K562 (cell line): ENCODE results near the gene GPRASP3. TPM values are rescaled to one million over a fixed set of nuclear protein-coding genes. Genes with fewer than 3 reads are reported as not detected.
A peak's percentile ranks its signal among the peaks of the same experiment; 100 is the strongest.

Experiments used
- ATF6 ChIP-seq: sonication (generic); formaldehyde crosslinking; IDR thresholded peaks from 2 replicates; pipeline ENCODE4 v1.4.0; 2020; ENCODE audit warnings: mild to moderate bottlenecking, missing genetic modification reagents
- CUX1 ChIP-seq: fragments of 200-800 bp; sonication (Bioruptor generic); IDR thresholded peaks from 2 replicates; pipeline ENCODE4 v1.6.1; 2016; ENCODE audit warnings: missing genetic modification characterization, missing compliant biosample characterization
- DMBX1 ChIP-seq: fragments of 250-450 bp; sonication (Bioruptor Pico); IDR thresholded peaks from 2 replicates; pipeline ENCODE4 v1.8.0; 2022; ENCODE audit warnings: inconsistent platforms, mild to moderate bottlenecking, moderate library complexity, borderline replicate concordance
- GABPA ChIP-seq: fragments of 200-800 bp; sonication (Bioruptor generic); conservative IDR thresholded peaks from 2 replicates; pipeline ENCODE4 v1.6.1; 2016; ENCODE audit warnings: low read depth, missing genetic modification characterization, missing compliant biosample characterization
- ILK ChIP-seq: fragments of 450-650 bp; IDR thresholded peaks from 2 replicates; pipeline ENCODE4 v1.6.1; 2016; ENCODE audit warnings: missing genetic modification characterization, low read depth, mild to moderate bottlenecking, missing compliant biosample characterization, moderate library complexity, borderline replicate concordance
- KLF10 ChIP-seq: fragments of 250-450 bp; sonication (Bioruptor Pico); IDR thresholded peaks from 2 replicates; pipeline ENCODE4 v1.6.1; 2021; ENCODE audit warnings: matching md5 sums
- NEUROD1 ChIP-seq: fragments of 150-350 bp; IDR thresholded peaks from 2 replicates; pipeline ENCODE4 v1.6.1; 2014; ENCODE audit warnings: borderline replicate concordance, low read length, low read depth; ENCODE audit not compliant: partially characterized antibody
- POLR2AphosphoS2 ChIP-seq: IDR thresholded peaks from 2 replicates; pipeline ENCODE4 v1.6.1; 2012; ENCODE audit warnings: low read length, improper control_type of control experiment
- RAD21 ChIP-seq, 2 experiments: fragments of 250-450 bp in 1 of 2; fragments of 450-650 bp in 1 of 2; sonication (Bioruptor Pico) in 1 of 2; formaldehyde crosslinking in 1 of 2; IDR thresholded peaks in 1 of 2; conservative IDR thresholded peaks in 1 of 2; 2 replicates each; pipeline versions ENCODE4 v1.4.0 to v1.8.0; 2020 to 2022; ENCODE audit warnings: mild to moderate bottlenecking in 2 of 2, moderate library complexity in 1 of 2
- RAD51 ChIP-seq: fragments of 450-650 bp; IDR thresholded peaks from 2 replicates; pipeline ENCODE4 v1.7.1; 2016; ENCODE audit warnings: low read depth, mild to moderate bottlenecking, borderline replicate concordance
- RBM39 ChIP-seq: fragments of 200-400 bp; formaldehyde crosslinking; optimal IDR thresholded peaks from 2 replicates; pipeline ENCODE3; 2018; ENCODE audit warnings: low read depth, low read length
- SIN3B ChIP-seq: fragments of 450-650 bp; IDR thresholded peaks from 2 replicates; pipeline ENCODE4 v1.6.1; 2017; ENCODE audit warnings: low read depth, mild to moderate bottlenecking, moderate library complexity
- SNAPC5 ChIP-seq: fragments of 250-450 bp; sonication (Bioruptor Pico); IDR thresholded peaks from 2 replicates; pipeline ENCODE4 v1.8.0; 2021; ENCODE audit warnings: moderate library complexity, mild to moderate bottlenecking, inconsistent platforms
- TFAM ChIP-seq: fragments of 250-450 bp; sonication (Bioruptor Pico); conservative IDR thresholded peaks from 2 replicates; pipeline ENCODE4 v1.5.0; 2021; ENCODE audit warnings: mild to moderate bottlenecking, moderate library complexity
- TFAP4 ChIP-seq: sonication (generic); formaldehyde crosslinking; IDR thresholded peaks from 2 replicates; pipeline ENCODE4 v1.8.0; 2022; ENCODE audit warnings: missing genetic modification reagents, mild to moderate bottlenecking, moderate library complexity, borderline replicate concordance
- ZFP91 ChIP-seq: sonication (generic); formaldehyde crosslinking; IDR thresholded peaks from 2 replicates; pipeline ENCODE4 v1.8.0; 2022; ENCODE audit warnings: mild to moderate bottlenecking, missing genetic modification reagents
- ZNF589 ChIP-seq: fragments of 200-800 bp; sonication (Bioruptor generic); IDR thresholded peaks from 2 replicates; pipeline ENCODE4 v1.6.1; 2016; ENCODE audit warnings: low read depth, missing genetic modification characterization, missing compliant biosample characterization
- polyA plus RNA-seq, 8 experiments: library from polyadenylated mRNA; depleted of rRNA in 4 of 8; stranded (reverse) in 5 of 8; unstranded in 3 of 8; fragments of >200 nt; fragmentation: Nextera tagmentation in 2 of 8; fragmentation: Illumina TruSeq in 1 of 8; extraction: Ambion mirVana in 2 of 8; extraction: Trizol in 1 of 8; gene quantifications; 2 replicates each; pipeline versions ENCODE4 v1.2.1 to v1.2.3, GENCODE V29; 2011 to 2014; ENCODE audit warnings: inconsistent platforms in 1 of 8, missing spikeins in 1 of 8
- total RNA-seq, 7 experiments: library from RNA; depleted of rRNA in 6 of 7; stranded (reverse); fragments of >200 nt in 6 of 7; fragmentation: Illumina TruSeq in 2 of 7; extraction: Trizol in 2 of 7; gene quantifications; 2 replicates each; pipeline versions ENCODE4 v1.2.1 to v1.2.3, GENCODE V29; 2011 to 2021; ENCODE audit warnings: low replicate concordance in 1 of 7

GPRASP3 gene
- total and polyA plus RNA-seq, 9 of the 15 experiments (the other 6 are each of a cell fraction or from before 2014, with no cell fraction given), result 0.50 to 1.9 (median 1.1) TPM

GRCh38 chrX:102712981-102713625, 7.4 kb upstream of the GPRASP3 start (continued):
- no peak for TF ChIP-seq TFAP4 (CRISPR knock-in tag)
- TF ChIP-seq TFAM (CRISPR knock-in tag), result no peak
- TF ChIP-seq ATF6 (CRISPR knock-in tag), result no peak
- TF ChIP-seq ZFP91, result no peak
- TF ChIP-seq RAD51, result no peak
- TF ChIP-seq KLF10 (CRISPR knock-in tag), result no peak
- TF ChIP-seq SNAPC5 (CRISPR knock-in tag), result no peak
- TF ChIP-seq ZNF589, result no peak
- no peak for TF ChIP-seq GABPA (tag)
- no peak for TF ChIP-seq SIN3B
- peak in 1 of 2 experiments; percentile 43; a peak in 2 of 4 replicates for TF ChIP-seq RAD21 (CRISPR knock-in tag; conservative IDR thresholded peaks at IDR 0.05 in 1 of 2, IDR thresholded peaks at IDR 0.05 in 1 of 2)
- TF ChIP-seq RBM39, result no peak
- no peak for TF ChIP-seq NEUROD1
- no peak for TF ChIP-seq CUX1
- no peak for TF ChIP-seq DMBX1 (CRISPR knock-in tag)
- no peak for TF ChIP-seq ILK (tag)
- no peak for TF ChIP-seq POLR2AphosphoS2
